Measurements from ENCODE around the gene VSIG10L. TPM values are rescaled to one million over a fixed set of nuclear protein-coding genes. Genes with fewer than 3 reads are reported as not detected.

The VSIG10L gene
- total and polyA plus RNA-seq, 9 donors = 0.49 to 1.7 (median 1.2) TPM

DNA sequence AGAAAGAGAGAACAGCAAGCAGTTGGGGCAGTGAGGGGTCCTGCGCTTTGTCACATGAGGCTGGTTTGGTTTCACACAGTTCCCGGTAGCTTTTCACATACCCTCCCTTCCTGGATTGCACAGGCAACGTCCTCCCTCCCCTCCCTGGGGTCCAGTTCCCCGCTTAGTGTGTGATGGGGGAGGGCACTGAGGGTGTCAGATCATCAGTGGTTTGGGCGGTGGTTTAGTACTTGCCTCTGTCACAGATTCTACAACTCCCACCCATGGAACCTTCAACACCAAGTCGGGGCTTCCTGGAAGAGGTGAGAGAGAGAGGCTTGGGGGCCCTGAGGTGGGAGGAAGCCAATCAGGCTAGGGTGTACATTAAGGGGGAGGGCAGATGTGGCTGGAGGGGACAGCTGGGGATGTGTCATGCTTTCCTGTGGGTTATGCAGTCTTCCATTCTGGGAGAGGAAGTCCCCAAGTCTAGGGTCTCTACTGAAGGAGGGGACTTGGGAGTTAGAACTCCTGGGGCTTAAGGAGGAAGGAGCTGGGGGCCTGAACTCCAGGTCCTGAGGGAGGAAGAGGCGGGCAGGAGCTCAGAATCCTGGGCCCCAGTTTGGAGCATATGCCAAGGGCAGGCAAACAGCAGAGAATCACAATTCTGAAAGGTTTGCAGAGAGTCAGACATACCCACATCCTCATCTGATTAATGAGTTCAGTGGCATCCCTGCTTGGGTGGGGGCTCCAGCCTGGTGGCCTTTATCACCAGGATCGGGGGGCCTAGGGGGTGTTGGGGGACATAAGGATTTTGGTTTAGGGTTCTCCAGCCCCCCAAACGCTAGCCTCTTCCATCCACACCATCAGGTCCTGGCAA is 30.9 kb upstream of the VSIG10L start, which contains the start of gene NKG7:
Gene NKG7, minus strand, starts transcription at position 6 of the 856 bp plus-strand sequence. CDS start 119 bp downstream, outside the sequence.
- Histone ChIP-seq H3K27ac (ENCODE audit: low read length) (no peak within 1 kb of the TSS), H3K4me1 (ENCODE audit: control insufficient read depth, insufficient read depth, low read length) (peaks cover 10% of the 10 kb centered on the region)
- 38% methylated on average over 1 of the region's 9 CpGs for WGBS (ENCODE audit: insufficient coverage)

DNA sequence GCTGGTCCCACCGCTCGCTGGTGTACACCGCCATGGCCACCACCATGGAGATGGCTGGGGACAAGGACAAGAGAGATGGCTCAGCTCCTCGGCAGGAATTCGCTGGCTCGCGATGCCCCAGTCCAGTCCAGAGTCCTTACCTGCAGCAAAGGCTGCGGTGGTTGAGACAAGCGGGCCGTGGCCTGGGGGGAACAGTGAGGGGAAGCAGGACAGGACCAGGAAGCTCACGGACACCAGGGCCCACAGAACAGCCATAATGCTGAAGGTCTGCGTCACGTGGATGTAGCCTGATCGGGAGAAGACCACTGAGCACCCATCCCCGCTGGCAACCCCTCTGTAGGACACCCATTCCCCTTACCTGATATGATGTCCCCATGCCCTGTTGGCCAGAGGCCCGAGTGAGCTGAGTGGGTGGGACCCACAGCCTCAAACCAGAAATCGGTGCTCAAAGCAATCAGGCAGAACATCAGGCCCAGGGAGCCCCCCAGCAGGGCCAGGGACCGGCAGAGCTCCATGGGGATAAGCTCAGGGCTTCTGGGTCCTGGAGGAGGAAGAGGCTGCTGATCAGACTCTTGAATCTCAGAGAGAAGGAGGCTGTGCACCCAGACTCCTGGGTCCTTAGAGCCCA is 30.2 kb upstream of the VSIG10L start:
- H3K36me3 ChIP-seq (ENCODE audit: control insufficient read depth, insufficient read depth, low read length) = no peaks in the 10 kb centered on the region
- no peak for DNase-seq
- H3K4me1 ChIP-seq (ENCODE audit: control insufficient read depth, insufficient read depth, low read length) = peaks cover 12% of the 10 kb centered on the region
- H3K4me3 ChIP-seq (ENCODE audit: low read length) = no peak overlapping the region
- WGBS (ENCODE audit: insufficient coverage) = 89% methylated on average over 13 of the region's 18 CpGs
- no peaks in the 10 kb centered on the region for H3K9me3 ChIP-seq (replicated peaks; ENCODE audit: control insufficient read depth, low read depth, low read length)
- no peaks in the 10 kb centered on the region for H3K27me3 ChIP-seq (ENCODE audit: control insufficient read depth, insufficient read depth, low read length)
- no peak overlapping the region for H3K27ac ChIP-seq (ENCODE audit: low read length)

More for the DNA sequence above, 30.9 kb upstream of the VSIG10L start, which contains the start of gene NKG7:
- no peaks in the 10 kb centered on the region for H3K27me3 ChIP-seq (ENCODE audit: control insufficient read depth, insufficient read depth, low read length)
- no peaks in the 10 kb centered on the region for H3K9me3 ChIP-seq (replicated peaks; ENCODE audit: control insufficient read depth, low read depth, low read length)
- no peak within 1 kb of the TSS for H3K4me3 ChIP-seq (ENCODE audit: low read length)
- no peaks in the 10 kb centered on the region for H3K36me3 ChIP-seq (ENCODE audit: control insufficient read depth, insufficient read depth, low read length)
- no peak for DNase-seq

DNA sequence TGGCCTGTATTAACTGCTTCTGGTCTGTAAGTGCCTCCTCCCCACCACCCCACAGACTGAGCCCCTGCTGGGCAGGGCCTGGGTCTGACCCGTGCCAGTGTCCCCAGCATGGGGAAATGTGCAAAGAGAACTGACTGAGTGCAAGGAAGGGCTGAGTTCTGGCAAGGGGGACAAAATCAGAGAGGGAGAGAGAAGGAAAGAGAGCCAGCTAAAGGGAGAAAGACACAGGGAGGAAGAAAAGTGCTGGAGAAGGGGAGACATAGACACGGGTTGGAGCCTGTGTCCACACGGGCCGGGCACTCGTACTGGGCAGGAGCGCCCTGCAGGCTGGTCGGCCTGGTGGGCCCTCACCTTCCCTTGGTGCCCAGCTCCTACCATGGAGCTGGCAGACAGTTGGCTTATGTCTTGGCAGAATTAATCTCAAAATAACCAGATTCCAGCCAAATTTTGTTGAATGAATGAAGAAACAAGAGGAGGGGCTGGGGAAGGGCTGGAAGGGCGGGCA is 29.3 kb upstream of the VSIG10L start:
- peaks cover 16% of the 10 kb centered on the region for H3K4me1 ChIP-seq (ENCODE audit: control insufficient read depth, insufficient read depth, low read length)
- H3K9me3 ChIP-seq (replicated peaks; ENCODE audit: control insufficient read depth, low read depth, low read length) = no peaks in the 10 kb centered on the region
- no peak overlapping the region for H3K27ac ChIP-seq (ENCODE audit: low read length)
- H3K4me3 ChIP-seq (ENCODE audit: low read length) = peak overlapping the region; percentile 0
- no peaks in the 10 kb centered on the region for H3K36me3 ChIP-seq (ENCODE audit: control insufficient read depth, insufficient read depth, low read length)
- 74% methylated on average over 6 of the region's 8 CpGs for WGBS (ENCODE audit: insufficient coverage)
- no peak for DNase-seq
- no peaks in the 10 kb centered on the region for H3K27me3 ChIP-seq (ENCODE audit: control insufficient read depth, insufficient read depth, low read length)

DNA sequence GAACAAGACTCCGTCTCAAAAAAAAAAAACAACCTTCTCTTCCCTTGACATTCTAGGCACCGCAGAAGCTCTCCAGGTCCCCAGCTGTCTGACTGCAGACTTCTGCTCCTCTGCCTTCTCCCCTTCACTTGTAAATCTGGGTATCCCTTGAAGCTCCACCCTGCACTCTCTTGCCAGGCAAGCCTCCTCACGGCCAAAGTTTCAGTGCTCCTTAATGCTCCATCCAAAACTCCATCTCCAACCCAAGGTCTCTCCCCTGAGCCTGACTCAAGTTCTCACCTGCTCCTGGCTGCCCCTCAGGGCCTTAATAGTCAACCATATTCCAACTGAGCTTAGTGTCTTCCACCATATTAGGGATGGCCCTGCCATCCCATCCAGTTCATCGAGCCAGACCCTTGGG is 28.3 kb upstream of the VSIG10L start:
- Histone ChIP-seq H3K36me3 (ENCODE audit: control insufficient read depth, insufficient read depth, low read length) (no peaks in the 10 kb centered on the region), H3K4me1 (ENCODE audit: control insufficient read depth, insufficient read depth, low read length) (peaks cover 21% of the 10 kb centered on the region), H3K9me3 (replicated peaks; ENCODE audit: control insufficient read depth, low read depth, low read length) (no peaks in the 10 kb centered on the region), H3K27me3 (ENCODE audit: control insufficient read depth, insufficient read depth, low read length) (no peaks in the 10 kb centered on the region), H3K4me3 (ENCODE audit: low read length) (no peak overlapping the region), H3K27ac (ENCODE audit: low read length) (no peak overlapping the region)
- no peak for DNase-seq
- 72% methylated on average over 3 of the region's 4 CpGs for WGBS (ENCODE audit: insufficient coverage)

DNA sequence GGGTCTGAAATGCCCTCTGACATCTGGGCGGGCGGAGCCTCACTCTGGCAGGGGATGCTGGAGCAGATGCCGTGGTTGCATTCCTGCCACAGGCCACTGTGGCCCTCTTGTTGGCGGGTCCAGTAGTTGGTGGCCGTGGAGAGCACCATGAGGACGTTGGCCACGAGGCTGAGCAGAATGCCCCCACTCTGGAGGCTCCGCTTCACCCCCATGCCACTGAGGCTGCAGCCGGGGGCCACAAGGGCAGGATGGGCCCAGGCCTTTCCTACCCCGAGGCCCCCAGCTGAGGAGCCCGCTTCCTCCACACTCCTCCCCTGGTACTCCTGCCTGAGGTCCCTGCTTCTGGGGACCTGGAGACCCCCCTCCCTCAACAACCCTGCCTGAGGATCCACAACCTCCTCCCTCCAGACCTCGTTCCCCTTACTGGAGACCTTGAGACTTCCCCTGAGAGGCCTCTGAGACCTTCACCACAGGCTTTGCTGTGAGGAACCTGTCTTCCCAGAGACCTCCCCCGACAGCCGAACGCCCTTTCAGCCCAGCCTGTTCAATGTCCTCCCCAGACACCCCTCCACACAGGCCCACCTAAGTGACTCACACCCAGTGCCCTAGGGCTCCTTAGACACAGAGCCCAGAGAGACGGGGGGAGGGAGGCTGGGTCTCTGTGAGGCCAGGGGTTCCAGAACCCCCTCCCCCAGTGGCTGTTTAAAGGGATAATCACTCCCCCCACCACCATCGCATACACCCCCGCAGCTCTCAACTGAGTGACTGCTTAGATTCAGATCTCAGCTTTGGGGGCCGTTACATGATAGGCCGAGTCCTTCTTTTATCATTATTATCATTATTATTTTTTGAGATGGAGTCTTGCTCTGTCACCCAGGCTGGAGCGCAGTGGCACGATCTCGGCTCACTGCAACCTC is 26.7 kb upstream of the VSIG10L start, which contains the start of gene CLDND2:
Gene CLDND2, minus strand, starts transcription at position 638 of the 917 bp plus-strand sequence. Its CDS starts 426 bp downstream, at position 212.
- WGBS (ENCODE audit: insufficient coverage) = 33% methylated on average over 12 of the region's 23 CpGs
- Histone ChIP-seq H3K27ac (ENCODE audit: low read length) (peak within 1 kb of the TSS; percentile 99), H3K27me3 (ENCODE audit: control insufficient read depth, insufficient read depth, low read length) (no peaks in the 10 kb centered on the region), H3K9me3 (replicated peaks; ENCODE audit: control insufficient read depth, low read depth, low read length) (no peaks in the 10 kb centered on the region), H3K4me3 (ENCODE audit: low read length) (peak within 1 kb of the TSS; percentile 85), H3K4me1 (ENCODE audit: control insufficient read depth, insufficient read depth, low read length) (peaks cover 24% of the 10 kb centered on the region), H3K36me3 (ENCODE audit: control insufficient read depth, insufficient read depth, low read length) (no peaks in the 10 kb centered on the region)
- DNase-seq = peak; percentile 30

DNA sequence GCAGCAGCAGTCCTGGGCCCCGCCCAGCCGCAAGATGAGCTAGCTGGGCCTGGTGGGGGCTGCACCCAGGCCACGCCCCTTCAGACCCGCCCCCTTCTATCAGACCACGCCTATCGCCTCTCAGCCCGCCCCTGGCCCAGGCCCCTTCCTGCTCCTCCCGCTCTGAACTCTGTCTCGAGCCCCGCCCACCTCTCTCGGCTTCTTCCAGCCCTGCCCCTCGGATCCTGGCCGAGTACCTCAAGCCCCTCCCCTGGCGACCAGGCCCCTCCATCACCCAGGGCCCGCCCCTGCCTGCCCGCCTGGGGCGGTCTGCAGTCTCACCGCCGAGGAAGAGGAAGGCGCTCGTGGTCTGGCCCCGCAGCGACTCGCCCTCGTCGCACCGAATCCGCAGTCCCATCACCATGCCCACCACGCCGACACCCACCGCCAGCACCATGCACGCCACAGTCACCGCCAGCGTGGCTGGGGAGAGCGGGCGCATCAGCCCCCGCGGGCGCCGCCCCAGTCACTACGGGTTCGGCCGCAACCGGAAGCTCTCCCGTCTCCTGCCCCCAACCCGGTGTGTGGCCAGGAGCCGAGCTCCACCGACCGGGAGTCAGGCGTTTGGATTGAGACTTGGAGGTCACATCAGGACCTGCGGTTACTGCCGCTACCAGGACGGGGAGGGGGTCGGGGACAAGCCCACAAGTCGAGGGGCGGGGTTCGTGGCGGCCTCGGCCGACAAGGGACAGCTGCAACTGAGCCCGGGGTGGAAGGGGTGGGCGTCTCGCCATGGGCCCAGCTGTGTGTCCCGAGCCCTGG is 25.8 kb upstream of the VSIG10L start:
- under 1% methylated on average over 63 of the region's 64 CpGs for WGBS (ENCODE audit: insufficient coverage)
- no peaks in the 10 kb centered on the region for H3K27me3 ChIP-seq (ENCODE audit: control insufficient read depth, insufficient read depth, low read length)
- H3K4me3 ChIP-seq (ENCODE audit: low read length) = peak overlapping the region; percentile 85
- peak; percentile 99 for DNase-seq
- no peaks in the 10 kb centered on the region for H3K9me3 ChIP-seq (replicated peaks; ENCODE audit: control insufficient read depth, low read depth, low read length)
- H3K36me3 ChIP-seq (ENCODE audit: control insufficient read depth, insufficient read depth, low read length) = no peaks in the 10 kb centered on the region
- peaks cover 24% of the 10 kb centered on the region for H3K4me1 ChIP-seq (ENCODE audit: control insufficient read depth, insufficient read depth, low read length)
- peak overlapping the region; percentile 99 for H3K27ac ChIP-seq (ENCODE audit: low read length)

DNA sequence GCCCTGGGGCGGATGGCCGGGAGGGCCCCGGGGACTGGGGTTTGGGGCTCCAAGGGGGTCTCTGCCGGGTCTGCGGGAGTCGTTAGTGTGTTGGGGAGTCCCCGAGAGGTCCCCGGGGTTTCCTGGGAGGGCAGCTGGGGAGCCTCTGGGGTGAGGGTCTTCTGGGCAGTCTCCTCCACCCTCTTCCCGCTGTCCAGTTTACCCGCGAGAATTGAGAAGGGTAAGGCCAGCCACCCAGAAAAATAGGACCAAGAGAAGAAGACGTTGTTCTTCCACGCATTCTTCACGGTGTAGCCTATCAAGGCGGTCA is 25.3 kb upstream of the VSIG10L start:
- 0% methylated on average over 9 of the region's 15 CpGs for WGBS (ENCODE audit: insufficient coverage)
- peak overlapping the region; percentile 85 for H3K4me3 ChIP-seq (ENCODE audit: low read length)
- H3K4me1 ChIP-seq (ENCODE audit: control insufficient read depth, insufficient read depth, low read length) = peaks cover 24% of the 10 kb centered on the region
- H3K9me3 ChIP-seq (replicated peaks; ENCODE audit: control insufficient read depth, low read depth, low read length) = no peaks in the 10 kb centered on the region
- no peaks in the 10 kb centered on the region for H3K27me3 ChIP-seq (ENCODE audit: control insufficient read depth, insufficient read depth, low read length)
- DNase-seq = no peak
- no peaks in the 10 kb centered on the region for H3K36me3 ChIP-seq (ENCODE audit: control insufficient read depth, insufficient read depth, low read length)
- H3K27ac ChIP-seq (ENCODE audit: low read length) = peak overlapping the region; percentile 99

DNA sequence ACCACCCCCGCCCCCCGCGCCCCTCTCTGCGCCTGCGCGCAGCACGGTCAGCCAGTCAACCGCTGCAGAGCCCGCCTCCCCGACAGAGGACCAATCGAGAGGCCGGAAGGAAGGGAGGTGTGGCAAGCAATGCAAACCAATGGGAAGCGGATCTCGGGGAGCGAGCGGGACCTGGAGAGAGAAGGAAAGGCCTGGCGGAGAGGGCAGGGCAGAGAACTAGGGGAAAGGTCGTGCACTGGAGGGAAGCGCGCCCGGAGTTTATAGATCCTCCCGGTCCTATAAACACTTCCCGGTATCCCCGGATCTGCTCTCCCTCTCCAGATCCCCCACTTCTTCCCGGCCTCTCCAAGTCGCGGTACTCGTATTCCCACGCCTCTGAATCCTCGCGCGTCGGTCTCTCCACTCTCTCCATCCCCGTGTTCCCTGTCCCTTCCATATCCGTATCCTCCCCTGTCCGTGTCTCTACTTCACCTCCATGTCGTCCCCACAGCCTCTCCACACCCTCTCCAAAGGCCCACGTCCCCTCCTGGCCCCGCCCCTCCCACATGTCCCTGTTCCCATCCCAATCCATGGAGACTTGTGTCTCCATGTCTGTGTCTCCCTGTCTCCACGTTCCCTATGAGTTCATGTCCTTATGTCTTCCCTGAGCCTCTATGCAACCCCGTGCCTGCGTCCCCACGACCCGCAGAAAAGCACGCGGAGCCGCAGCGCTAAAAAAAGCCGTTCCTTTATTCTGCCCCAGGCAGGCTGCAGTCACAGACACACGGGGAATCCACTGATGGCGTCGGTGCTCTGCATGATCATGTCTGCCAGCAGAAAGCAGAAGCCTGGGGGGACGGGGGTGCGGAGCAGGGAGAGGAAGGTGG is 24.7 kb upstream of the VSIG10L start:
- peak; percentile 99 for DNase-seq

More for the DNA sequence above, 24.7 kb upstream of the VSIG10L start:
- H3K27ac ChIP-seq (ENCODE audit: low read length) = peak overlapping the region; percentile 99
- H3K4me1 ChIP-seq (ENCODE audit: control insufficient read depth, insufficient read depth, low read length) = peaks cover 24% of the 10 kb centered on the region
- no peaks in the 10 kb centered on the region for H3K36me3 ChIP-seq (ENCODE audit: control insufficient read depth, insufficient read depth, low read length)
- H3K27me3 ChIP-seq (ENCODE audit: control insufficient read depth, insufficient read depth, low read length) = no peaks in the 10 kb centered on the region
- 0% methylated on average over 46 of the region's 54 CpGs for whole genome bisulfite sequencing (ENCODE audit: insufficient coverage)
- no peaks in the 10 kb centered on the region for H3K9me3 ChIP-seq (replicated peaks; ENCODE audit: control insufficient read depth, low read depth, low read length)
- peak overlapping the region; percentile 85 for H3K4me3 ChIP-seq (ENCODE audit: low read length)

All from muscle of leg (tissue), 11 donors.